GM04503 (cell line): ENCODE measurements around the gene SLC27A4.
"Not testable (repeated sequence)": the region's sequence is repeated elsewhere in the genome, so short reads cannot be mapped to it uniquely, and the experiment has no call there.

ENCODE experiments used
- DNase-seq: peaks from one replicate; pipeline ENCODE4 v3.0.0-alpha.2; 2012; ENCODE audit warnings: low read depth

Gene SLC27A4

GRCh38 chr9:128324401-128324800, 15.9 kb upstream of the SLC27A4 start:
- no peak for DNase-seq

DNA sequence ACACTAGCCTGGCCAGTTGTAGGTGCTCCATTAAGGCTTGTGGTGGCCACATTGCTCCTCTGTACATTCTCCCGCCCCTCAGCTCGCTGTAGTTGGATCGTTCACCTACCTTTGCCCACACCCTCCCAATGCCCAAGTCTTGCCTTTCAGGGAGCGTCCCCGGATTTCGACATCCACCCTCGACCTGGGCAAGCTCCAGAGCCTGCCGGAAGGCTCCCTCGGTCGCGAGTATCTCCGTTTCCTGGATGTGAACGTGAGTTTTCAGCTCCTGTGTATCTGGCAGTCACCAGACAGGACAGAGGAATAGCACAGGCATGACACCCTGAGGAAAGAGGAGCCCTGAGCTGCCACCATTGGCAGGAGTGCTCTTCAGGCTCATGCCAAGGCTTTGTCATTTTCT, 14.7 kb upstream of the SLC27A4 start:
- DNase-seq, result no peak

GRCh38 chr9:128333451-128333869, 6.9 kb upstream of the SLC27A4 start:
- DNase-seq, result no peak

DNA sequence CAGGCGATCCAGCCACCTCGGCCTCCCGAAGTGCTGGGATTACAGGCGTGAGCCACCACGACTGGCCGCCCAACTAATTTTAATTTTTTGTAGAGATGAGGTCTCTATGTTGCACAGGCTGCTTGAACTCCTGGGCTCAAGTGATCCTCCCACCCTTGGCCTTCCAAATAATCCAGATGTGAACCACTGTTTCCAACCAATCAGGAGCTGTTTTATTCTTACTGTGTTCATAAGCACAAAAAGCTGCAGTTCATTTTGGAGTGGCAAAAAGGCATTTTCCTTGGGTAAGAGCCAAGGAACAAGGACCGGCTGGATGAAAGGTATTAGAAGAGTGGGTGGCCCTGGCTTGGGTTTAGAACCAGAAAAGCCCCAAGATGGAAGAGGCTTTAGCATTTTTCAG, 5.2 kb upstream of the SLC27A4 start:
- no peak for DNase-seq

DNA sequence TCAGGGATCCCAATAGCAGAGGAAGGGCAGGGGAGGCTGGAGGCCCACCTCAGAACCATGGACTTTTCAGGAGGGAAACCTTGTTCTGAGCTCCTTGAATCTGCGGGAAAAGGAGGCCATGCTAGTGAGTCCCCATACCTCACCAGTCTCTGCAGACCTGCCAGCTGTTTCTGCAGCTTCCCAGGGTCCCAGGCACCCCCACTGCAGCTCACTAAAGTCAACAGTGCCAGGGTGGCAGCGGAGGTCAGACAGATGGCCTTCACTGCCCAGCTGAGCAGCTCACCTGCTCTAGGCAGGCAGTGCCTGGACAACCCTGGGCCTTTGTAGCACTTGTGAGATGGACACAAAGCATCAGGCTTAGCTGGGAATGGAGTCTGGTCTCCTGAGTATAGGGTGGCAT, 4.4 kb upstream of the SLC27A4 start:
- DNase-seq, result no peak

DNA sequence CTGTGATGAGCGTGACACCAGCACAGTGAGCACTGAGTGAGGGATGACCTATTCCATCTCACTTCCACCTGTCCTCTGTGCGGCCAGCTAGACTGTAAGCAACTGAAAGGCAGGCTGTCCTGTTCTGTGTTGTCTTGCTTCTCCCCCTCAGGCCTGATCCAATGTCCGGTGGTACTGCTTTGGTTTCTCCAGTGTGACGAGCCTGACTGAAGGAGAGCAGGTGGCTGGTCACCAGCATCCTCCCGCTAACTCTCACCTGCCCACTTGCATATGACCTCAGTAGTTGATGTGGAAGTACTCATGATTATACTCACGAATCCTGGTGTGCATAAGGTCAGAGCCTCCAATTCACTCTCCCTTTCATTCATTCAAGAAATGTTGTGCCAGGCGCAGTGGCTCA, 2.4 kb upstream of the SLC27A4 start:
- no peak for DNase-seq

DNA sequence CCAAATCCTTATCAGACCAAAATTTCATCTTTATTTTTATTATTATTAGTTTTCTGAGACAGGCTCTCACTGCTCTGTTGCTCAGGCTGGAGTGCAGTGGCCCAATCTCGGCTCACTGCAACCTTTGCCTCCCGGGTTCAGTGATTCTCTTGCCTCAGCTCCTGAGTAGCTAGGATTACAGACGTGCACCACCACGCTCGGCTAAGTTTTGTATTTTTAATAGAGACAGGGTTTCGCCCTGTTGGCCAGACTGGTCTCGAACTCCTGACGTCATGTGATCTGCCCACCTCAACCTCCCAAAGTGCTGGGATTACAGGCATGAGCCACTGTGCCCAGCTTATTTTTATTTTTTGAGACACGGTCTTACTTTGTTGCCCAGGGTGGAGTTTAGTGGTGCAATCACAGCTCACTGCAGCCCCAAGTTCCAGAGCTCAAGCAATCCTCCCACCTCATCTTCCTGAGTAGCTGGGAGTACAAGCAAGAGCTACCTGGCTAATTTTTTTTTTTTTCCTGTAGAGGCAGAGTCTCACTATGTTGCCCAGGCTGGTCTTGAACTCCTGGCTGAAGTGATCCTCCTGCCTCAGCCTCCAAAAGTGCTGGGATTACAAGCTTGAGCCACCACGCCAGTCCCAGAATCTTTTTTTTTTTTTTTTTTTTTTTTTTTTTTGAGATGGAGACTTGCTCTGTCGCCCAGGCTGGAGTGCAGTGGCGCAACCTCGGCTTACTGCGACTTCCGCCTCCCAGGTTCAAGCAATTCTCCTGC, 1.3 kb upstream of the SLC27A4 start:
- not testable (repeated sequence) for DNase-seq

GRCh38 chr9:128340691-128341434, 536 bp downstream of the SLC27A4 start:
- DNase-seq, result no peak

- DNase-seq, result peak; percentile 19
Observed at GRCh38 chr9:128341435-128341849, 1.1 kb downstream of the SLC27A4 start.

DNA sequence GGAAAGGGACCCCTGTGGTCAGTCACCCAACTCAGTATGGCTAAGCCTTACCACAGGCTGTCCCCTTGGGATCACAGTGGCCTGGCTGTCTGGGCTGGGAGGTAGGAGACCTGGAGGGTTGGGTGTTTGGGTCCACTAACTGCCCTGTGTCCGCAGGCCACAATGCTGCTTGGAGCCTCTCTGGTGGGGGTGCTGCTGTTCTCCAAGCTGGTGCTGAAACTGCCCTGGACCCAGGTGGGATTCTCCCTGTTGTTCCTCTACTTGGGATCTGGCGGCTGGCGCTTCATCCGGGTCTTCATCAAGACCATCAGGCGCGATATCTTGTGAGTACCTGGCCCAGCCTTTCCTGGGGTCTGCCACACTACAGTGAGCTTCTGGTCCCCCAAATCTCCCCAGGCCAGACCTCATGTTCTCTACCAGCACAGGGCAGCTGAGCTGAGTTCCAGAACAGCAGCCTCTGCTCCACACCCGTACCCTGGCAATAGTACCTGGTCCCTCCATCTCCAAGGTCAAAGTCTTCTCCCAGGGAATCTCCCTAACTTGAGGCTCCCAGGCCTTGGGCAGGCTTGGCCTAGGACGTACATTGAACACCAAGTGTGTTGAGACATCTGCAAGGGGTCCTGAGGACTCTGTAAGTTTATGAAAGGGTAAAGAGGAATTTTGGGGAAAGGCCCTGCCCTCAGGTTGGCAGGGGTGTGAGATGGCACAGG, 2.8 kb downstream of the SLC27A4 start:
- no peak for DNase-seq

DNA sequence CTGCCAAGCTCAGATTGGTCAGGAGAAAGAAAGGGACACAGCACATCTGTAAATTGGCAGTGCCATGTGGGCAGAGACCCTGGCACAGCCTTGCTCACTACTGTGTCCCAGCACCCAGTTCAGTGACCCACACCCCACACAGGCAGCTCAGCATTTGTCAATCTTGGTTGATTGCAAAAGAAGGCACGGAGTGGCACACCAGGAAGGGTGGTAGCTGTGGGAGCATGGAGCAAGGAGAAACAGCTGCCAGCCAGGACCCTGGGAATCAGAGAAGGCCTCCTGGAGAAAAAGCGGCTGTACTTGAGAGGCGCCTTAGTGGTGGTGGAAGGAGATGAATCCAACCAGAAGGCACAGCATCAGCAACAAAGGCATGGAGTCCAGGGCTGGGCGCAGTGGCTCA, 3.5 kb downstream of the SLC27A4 start:
- DNase-seq, result no peak

DNA sequence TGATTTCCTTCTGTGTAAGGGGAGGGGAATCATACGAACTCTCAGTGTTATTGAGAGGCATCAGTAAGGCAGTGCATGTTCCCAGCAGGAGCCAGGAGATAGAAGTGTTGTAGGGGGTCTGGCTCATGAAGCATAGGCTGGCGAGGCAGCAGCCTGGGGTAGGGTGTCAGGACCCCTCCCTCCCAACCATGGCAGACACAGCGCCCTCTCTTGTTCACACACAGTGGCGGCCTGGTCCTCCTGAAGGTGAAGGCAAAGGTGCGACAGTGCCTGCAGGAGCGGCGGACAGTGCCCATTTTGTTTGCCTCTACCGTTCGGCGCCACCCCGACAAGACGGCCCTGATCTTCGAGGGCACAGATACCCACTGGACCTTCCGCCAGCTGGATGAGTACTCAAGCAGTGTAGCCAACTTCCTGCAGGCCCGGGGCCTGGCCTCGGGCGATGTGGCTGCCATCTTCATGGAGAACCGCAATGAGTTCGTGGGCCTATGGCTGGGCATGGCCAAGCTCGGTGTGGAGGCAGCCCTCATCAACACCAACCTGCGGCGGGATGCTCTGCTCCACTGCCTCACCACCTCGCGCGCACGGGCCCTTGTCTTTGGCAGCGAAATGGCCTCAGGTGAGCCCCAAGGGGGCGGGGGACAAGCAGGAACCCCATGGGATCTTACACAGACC, 4.7 kb downstream of the SLC27A4 start:
- DNase-seq, result no peak

DNA sequence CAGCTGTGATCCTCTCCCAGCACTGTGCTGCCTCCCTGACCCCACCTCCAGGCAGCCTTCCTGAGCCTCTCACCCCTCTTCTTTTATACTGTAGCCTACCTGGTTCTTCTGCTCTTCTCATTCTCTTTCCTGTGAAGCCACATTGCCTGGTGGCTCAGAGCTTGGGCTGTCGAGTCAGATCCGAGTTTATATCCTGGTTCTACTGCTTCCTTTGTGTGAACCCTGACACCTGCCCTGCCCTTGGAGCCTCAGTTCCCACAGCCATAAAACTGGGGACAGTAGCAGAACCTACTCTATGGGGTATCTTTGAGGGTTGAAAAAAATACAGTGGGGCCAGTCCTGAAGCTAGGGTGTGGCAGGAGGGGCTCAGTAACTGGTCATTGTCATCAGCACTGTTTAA, 8.8 kb downstream of the SLC27A4 start:
- no peak for DNase-seq

- no peak for DNase-seq
Observed at GRCh38 chr9:128349772-128350171, 9.4 kb downstream of the SLC27A4 start.

GRCh38 chr9:128355451-128355850, 15.1 kb downstream of the SLC27A4 start:
- DNase-seq, result no peak

DNA sequence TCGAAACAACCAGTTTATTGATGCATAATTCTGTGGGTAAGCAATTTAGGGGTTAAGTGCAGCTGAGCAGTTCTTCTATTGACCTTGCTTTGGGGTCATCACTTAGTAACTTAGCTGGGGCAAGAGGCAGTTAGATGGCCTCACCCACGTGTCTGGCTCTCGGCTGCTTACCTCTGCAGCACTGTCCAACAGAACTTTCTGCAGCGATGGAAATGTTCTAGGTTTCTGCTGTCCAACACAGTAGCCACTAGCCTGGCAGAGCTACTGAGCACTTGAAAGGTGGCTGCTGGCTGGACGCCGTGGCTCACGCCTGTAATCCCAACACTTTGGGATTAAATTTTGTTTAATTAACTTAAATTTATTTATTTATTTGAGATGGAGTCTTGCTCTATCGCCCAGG, 17.8 kb downstream of the SLC27A4 start:
- no peak for DNase-seq

- no peak for DNase-seq
Observed at GRCh38 chr9:128358861-128359260, 18.5 kb downstream of the SLC27A4 start.

DNA sequence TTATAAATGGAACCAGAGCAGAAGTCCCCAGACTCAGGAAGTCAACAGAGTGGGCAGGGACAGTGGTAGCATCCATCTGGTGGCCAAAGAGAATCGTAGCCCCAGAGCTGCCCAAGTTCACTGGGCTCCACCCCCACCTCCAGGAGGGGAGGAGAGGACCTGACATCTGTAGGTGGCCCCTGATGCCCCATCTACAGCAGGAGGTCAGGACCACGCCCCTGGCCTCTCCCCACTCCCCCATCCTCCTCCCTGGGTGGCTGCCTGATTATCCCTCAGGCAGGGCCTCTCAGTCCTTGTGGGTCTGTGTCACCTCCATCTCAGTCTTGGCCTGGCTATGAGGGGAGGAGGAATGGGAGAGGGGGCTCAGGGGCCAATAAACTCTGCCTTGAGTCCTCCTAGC, 20.5 kb downstream of the SLC27A4 start:
- no peak for DNase-seq

- DNase-seq, result no peak
Observed at GRCh38 chr9:128361296-128361985, 21.1 kb downstream of the SLC27A4 start.

- peak; percentile 46 for DNase-seq
Observed at GRCh38 chr9:128361986-128362646, 21.8 kb downstream of the SLC27A4 start.

- DNase-seq, result no peak
Observed at GRCh38 chr9:128362774-128363173, 22.4 kb downstream of the SLC27A4 start.
